GM12892 (cell line): ENCODE results near the gene PODN.

Source experiments
- POLR2A ChIP-seq: IDR thresholded peaks from 2 replicates; pipeline ENCODE4 v1.6.1; 2011; ENCODE audit warnings: low read depth, low read length, control low read depth
- POLR2AphosphoS5 ChIP-seq: IDR thresholded peaks from 2 replicates; pipeline ENCODE4 v1.6.1; 2011; ENCODE audit warnings: low read depth, low read length, control low read depth

DNA sequence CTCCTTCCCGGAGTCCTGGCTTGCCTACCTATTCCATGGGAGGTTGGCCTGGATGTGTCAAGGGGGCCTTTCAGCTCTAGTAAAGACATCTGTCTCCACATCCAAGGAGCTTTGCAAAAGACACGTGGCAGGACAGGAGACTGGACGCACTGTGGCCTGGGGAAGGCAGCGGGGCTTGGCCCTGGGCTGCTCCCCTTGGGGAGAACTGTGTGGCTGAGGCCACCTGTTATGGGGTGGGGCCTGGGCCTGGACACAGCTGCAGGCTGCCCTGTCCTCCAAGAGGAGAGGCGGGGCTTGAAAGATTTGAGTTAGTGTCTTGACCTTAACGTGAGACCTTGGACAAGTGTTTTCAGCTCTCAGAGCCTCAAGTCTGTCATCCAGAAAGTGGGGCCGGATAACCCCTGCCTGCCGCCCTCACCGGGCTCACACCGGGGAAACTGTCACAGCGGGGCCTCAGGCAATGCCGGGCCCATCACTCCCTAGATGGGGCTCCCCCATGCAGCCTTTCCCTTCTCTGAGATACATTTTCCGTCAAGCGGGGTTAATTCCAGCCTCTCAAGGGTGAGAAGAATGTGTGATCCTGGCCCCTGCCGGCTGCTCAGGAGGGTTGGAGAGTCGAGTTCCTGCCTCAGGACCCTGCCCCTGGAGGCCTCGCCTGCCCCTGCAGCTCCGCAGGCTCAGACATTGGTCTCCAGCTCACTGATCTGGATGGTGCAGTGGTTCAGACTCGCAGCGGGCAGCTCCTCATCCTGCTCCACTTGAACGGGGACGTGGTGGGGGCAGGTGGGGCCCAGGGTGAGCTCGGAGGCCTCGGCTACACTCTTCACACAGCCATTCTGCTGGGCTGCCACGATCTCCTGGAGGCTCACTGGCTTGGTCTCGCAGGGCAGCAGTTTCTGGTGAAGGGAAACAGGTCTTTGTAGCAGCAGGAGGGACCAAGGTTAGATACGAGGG, 25.6 kb downstream of the PODN start:
- TF ChIP-seq POLR2A = no peak
- TF ChIP-seq POLR2AphosphoS5 = no peak
